CD4-positive, alpha-beta T cell treated with Interleukin-4 for 4 hours (primary cell): ENCODE data around the gene FDCSP.
"Not testable (repeated sequence)": the region's sequence is repeated elsewhere in the genome, so short reads cannot be mapped to it uniquely, and the experiment has no call there.

Source experiments
- DNase-seq: peaks from one replicate; pipeline ENCODE4 v3.0.0-alpha.2; 2020

Gene FDCSP

DNA sequence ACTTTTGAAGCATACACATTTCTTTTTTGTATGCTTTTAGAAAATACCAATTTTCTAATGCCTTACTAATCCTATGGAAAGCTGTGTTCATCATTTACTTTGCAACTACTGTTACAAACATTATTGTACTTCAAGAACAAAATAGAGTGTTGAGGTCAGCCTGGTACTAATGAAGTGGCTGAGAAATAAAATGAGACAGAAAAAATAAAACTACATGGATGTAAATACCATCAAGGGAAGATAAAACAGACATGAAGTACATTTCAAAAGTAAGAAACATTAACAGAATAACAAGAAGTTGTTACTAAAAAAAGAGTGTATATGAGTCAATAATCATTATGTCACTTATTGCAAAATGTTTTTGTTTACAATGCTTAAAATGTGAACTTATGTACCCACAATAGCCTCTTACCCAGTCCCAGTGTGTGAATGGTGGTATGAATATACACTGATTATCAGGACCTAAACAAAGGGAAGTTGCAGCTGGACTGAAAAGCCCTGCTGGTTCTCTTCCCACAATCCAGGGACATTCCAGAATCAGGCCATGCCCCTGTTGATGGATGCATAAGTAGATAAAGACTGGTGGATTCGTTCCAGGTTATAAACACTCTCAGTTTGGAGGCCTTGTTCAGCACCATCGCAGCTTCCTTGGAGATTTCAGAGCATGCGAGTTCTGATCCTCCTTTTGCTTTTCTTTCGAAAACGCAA lies 14.1 kb downstream of the FDCSP start:
- DNase-seq, result no peak

DNA sequence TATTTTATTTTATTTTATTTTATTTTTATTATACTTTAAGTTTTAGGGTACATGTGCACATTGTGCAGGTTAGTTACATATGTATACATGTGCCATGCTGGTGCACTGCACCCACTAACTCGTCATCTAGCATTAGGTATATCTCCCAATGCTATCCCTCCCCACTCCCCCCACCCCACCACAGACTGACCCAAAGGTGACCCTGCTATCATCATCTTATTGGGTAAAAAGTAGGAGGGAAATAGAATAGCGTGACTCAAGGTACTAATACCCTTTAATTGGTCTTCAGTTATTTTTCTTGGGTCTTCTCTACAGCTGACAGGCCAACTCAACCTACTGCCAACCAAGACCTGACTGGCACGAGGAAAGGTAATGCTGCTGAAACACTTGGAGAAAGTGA lies 16.4 kb downstream of the FDCSP start, which contains the start of gene CSN3:
CSN3 (plus strand) TSS at position 301 of the 400 bp plus-strand sequence. CDS start 2,223 bp downstream, outside the sequence.
- DNase-seq, result not testable (repeated sequence)

DNA sequence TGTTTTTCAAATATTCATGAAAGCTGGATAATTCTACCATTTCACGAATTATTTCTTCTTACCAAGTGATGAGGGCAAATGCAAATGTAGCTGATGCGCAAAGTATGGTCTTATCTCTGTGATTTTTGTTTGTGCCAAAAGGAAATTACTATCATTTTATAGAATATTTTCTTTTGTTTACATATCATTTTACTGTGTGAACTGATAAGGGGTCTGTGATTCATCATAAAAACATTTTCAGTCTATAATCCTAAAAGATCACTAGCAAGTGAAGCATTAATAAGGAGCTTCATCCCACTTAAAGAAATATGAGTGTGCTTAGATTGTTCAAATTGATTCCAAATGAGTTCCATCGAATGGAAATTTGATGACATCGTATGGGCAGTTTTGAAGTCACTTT lies 17.2 kb downstream of the FDCSP start:
- no peak for DNase-seq

DNA sequence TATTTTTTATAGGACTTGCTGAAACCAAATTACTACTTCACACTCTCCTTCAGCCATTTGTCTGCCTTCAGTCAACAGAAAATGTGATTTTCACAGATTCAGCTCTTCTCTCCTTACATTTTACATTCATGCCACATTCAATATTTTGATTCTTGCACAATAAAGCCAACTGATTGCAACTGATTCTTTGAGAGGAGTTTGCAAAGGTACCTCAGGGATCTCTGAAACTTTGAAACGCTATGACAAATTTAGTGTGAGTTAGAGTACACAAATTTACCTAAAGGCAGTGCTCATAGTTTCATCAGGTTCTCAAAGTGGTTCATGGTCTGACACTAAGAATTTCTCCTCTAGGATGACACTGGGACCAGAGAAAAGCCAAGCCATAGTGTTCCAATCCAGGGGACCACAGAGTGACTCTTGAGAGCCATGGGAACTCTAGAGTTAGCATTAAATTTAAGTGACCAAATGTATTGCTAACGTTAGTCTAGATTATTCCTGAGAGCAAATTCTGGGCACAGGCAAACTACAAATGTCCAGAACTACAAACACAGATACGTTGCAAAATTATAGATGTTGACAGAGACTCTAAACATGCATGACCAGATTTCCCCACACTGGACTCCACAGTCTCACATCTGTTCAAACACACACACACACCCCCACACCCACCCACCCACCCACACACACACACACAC lies 25.5 kb downstream of the FDCSP start:
- no peak for DNase-seq

DNA sequence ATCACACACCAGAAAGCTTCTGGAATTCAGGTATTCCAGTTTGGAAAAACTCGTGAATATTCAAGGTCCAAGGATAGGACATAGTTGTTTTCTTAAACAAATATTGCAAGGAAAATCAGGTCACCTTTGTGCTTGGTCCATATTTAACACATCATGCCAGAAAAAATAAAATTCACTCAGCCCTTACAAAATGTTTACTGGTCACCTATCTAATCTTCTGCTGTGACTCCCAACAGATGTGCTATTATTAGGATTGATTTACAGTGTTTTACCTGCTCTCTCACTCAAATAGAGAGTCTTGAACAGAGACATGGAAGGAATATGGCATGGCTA lies 26.0 kb downstream of the FDCSP start:
- DNase-seq, result no peak

DNA sequence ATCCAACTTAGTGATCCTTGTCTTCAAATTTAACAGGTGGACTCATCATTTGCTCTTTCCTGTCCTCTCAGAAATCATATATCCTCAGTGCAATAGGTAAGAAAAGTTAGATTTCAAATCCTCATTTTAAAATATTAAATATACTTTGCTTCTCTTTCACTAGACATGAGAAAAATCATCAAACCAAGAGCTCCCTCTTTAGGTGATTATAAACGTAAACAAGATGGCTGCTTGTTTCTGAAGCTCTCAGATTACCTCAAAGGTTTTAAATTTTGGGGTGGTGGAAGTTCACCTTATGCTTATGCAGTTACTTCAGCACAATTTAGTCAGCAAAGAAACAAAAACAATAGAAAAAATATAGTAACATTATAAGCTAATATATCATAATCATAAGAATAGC lies 43.8 kb downstream of the FDCSP start:
- DNase-seq, result no peak

DNA sequence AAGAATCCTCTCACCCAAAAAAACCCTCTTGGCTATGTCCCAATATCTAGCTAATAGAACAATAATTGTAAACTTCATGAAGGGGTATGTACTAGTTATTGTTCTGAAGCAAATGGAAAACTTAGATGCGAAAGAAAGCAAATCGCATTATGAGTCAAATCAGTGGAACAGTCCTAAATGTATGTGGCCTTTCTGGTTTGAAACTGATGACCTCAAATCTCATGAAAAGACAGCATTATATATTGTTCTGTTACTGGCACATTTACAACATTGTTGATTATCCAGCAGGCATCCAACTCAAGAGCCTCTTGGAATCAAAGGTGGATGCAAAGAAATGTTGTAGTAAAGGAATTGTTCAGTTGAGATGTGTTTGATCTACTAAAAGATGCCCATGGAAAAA lies 51.2 kb downstream of the FDCSP start:
- DNase-seq, result no peak

DNA sequence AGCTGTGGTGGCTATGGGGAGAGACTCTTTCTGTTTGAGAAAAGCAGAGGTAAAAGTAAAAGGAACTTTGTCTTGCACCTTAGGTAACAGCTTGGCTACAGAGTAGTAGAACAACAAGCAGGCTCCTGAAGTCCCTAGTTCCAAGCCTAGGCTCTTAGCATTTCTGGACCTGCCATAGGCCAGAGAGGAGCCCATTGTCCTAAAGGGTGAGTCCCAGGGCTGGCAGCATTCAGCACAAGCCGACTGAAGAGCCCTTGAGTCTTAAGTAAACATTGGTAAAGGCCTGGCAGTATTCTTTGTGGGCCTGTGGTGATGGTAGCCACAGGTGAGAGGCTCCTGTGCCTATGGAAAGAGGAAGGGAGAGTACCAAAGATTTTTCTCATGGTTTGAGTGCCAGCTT lies 54.6 kb downstream of the FDCSP start:
- DNase-seq, result no peak
